DMS153 treated with DMSO at 0.1 percent for 48 hours (cell line): ENCODE results near the gene DIAPH2.

Experiments
- DNase-seq: peaks from one replicate; lab custom pipeline; 2025; ENCODE audit not compliant: unreplicated experiment; lab: John Stamatoyannopoulos, UW

DIAPH2 gene

GRCh38 chrX:97158269-97158668 is 473.6 kb downstream of the DIAPH2 start:
- DNase-seq: peak; percentile 5

- DNase-seq: no peak
These were observed 475.5 kb downstream of the DIAPH2 start for GRCh38 chrX:97159916-97160800.

DNA sequence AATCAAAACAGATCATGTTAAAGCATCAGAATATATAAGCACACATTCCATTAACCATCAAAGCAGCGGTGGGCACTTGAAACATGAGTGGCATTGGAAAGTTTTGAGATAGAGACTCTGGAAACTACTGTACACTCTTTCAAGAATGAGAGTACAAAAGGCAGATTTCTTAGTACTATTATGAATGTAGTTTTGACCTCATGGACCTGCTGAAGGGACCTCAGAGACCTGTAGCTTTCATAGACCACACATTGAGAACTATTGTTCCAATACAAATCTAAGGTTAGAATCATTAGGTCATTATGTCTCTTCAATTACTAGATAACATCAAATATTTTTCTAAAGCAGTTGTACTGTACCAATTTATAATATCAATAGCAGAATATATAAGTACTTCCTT is 482.7 kb downstream of the DIAPH2 start:
- no peak for DNase-seq

DNA sequence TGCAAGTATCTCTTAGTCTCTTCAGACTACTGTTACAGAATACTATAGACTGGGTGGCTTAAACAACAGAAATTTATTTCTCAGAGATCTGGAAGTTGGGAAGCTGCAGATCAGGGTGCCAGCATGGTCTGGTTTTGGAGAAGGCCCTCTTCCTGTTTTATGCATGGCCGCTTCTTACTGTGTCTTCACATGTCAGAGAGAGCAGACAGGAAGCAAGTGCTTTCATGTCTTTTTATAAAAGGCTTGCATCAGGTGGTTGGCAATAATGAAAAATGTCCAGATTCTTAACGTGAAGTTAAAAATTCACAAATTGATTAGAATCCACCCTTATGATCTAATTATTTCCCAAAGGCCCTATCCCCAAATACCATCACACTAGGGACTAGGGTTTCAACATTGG is 484.0 kb downstream of the DIAPH2 start:
- no peak for DNase-seq

DNA sequence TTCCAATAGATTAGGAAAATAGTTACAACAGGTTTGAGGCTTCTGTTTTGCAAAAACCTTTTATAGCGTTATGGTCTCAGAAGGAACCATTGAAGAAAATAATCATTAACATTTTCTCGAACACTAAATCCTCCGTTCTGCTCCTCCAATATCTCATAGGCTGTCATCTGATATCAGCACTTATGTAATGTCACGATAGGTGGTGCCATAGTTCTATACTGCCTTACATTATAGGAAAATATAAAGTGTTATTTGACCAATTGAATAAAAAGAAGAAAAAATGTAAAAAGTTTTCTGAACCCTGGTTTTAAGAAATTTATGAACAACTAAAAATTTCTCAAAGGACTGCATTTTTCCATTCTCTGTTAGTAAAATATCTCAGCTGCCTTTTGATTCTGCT is 490.5 kb downstream of the DIAPH2 start:
- DNase-seq: no peak

DNA sequence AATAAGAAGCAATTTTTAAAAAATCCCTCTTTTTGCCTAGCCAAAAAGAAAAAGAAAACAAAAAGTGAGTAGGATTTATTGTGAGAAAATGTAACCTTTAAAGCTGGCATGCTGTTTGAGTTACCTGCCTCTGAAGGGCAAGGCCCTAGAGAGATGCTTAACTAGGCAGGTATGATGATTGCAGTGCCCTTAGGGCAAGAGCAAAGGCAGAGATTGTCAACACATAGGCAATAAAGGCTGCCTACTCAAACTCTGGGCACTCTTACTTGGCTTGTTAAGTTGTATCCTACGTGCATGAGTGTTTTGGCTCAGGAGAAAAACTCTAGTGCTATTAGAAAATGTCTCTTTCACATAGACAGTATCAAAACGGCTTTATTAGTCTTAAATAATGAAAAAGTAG is 505.0 kb downstream of the DIAPH2 start:
- no peak for DNase-seq

GRCh38 chrX:97199501-97199900 is 514.9 kb downstream of the DIAPH2 start:
- no peak for DNase-seq

DNA sequence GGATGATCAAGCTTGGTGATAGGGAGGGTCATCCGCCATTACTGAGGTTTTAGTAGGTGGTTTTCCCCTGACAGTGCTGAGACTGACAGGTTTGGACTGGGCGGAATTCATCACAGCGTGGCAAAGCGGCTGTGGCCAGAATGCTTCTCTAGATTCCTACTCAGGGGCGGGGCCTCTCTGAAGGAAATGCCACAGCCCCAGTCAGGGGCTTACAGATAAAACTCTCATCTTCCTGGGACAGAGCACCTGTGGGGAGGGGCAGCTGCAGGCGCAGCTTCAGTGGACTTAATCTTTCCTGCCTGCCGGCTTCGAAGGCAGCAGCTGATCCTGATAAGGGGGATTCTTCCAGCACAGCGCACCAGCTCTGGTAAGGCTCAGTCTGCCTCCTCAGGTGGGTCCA is 515.8 kb downstream of the DIAPH2 start:
- no peak for DNase-seq

GRCh38 chrX:97210501-97210900 is 525.9 kb downstream of the DIAPH2 start:
- DNase-seq: no peak

DNA sequence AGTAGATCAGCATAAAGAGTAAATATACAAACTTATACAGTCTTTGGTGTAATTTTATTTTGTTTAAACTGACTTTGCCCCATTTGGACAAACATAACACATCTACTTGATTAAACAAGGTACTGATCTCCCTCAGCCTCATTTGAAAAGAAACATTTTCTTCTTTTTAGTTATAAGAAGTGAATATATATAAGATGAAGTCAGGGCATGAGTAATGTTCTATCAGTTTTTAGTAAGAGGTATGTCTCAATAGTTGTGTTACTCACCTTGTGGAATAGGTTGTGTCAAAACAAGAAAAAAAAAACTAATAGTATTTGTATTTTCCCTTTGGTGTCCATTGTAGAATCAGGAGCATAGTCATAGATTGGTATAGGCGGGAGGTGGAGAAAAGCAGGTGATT is 526.4 kb downstream of the DIAPH2 start:
- DNase-seq: no peak

DNA sequence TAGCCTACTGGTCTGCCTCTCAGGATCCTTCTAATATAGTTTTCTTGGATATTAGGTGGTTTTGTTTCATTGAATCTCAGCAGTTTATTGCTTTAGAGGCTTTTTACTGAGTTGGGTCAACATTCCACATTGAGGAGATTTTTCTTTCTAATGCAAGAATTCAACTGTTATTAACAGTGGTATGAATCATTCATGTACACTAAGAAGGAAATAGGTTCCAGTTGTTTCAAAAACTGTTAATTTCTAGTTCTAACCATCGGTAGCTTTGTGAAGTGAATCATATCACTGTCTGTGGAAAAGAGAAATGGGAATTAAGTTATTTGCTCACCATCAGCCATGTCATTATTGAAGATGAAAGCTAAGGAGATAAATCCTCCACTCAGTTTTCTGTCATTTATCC is 530.5 kb downstream of the DIAPH2 start:
- no peak for DNase-seq

GRCh38 chrX:97224148-97224547 is 539.5 kb downstream of the DIAPH2 start:
- no peak for DNase-seq

DNA sequence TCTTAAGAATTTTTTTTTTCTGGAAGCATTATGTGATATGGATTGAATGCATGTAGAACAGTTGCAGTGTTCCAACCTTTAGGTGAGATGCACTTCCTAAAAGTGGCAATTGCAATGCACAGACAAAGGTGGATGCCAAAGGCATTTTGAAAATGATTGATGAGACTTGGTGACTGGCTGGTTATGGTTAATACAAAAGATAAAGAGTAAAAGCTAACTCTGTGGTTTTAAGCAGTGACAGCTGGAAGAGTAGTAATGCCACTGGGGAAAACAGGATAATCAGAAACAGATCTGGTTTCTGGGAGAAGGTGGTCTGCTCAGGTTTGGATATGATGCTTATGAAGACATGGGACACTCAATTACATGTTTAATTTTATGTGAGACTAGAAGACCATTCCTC is 544.7 kb downstream of the DIAPH2 start:
- DNase-seq: no peak

GRCh38 chrX:97230948-97231347 is 546.3 kb downstream of the DIAPH2 start:
- no peak for DNase-seq

DNA sequence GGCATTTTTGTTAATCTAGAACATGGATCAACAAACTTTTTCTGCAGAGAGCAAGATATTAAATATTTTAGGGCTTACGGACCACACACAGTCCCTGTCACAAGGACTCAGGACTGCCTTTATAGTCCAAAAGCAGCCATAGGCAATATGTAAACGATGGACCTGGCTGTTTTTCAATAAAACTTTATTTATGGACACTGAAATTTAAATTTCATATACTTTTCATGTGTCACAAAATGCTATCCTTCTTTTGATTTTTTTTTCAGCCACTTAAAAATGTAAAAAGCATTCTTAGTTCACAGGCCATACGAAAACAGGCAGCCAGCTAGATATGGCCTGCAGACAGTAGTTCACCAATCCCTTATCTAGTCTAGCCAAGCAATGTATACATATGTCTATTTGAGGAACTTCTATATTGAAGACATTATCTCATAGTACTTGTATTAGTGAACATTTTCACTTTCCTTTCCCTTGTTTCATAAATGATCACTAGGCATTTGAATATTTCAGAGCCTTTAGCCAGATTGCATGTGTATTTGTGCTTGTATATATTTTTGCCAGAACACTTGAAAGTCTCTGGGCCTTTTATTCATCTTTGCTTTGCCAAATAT is 549.9 kb downstream of the DIAPH2 start:
- no peak for DNase-seq

DNA sequence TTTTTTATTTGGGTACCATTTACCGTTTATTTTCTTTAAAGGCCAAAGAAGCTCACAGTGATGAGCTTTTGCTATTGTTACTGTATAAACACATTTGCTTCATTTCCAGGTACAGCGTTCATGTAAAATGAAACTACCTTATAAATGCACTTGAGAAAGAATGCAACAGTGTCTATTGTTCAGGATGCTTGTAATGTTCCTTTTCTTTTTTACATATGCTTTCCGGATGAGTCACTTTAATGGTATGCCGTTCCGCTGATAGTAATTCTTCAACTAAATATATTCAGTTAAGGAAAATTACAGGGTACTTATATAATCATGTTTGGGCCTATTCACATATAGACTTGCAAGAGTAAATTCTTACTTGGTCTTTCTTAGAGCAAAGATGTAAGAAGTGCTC is 554.0 kb downstream of the DIAPH2 start:
- DNase-seq: no peak

DNA sequence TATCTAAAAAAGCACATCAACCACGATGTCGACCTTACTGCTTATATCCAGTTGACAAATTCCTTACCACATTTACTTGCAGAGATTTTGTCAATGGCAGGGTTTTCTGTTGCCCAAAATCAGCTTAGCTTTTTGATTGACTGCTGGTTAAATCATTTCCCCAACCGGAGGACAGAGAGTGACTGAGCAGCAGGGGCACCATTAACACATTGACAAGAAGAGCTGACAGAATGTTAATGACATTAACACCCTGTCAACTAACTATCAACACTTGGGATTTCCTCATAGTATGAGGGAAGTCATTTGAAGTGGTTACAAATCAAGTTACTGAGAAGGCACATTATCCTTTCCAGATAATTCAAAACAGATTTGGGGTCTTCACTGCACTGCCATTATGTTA is 567.5 kb downstream of the DIAPH2 start:
- DNase-seq: no peak

DNA sequence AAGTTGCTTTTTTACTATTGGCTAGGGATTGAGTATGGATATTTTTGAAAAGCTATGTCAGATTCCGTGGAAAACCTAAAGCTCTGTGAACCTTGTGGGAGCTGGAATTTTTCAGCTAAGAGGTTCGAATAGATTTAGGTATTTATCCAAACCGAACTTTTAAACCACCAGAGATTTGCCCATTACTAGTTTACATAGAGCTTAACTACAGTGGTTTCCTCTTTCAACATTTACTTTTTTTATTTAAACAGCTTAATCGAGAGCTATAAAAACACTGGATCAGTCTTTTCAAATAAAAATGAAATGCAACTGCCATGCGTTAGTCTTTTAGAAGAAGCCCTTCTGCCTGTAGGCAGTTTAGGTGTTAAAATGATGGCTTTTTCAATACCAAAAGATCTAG is 576.0 kb downstream of the DIAPH2 start:
- no peak for DNase-seq

DNA sequence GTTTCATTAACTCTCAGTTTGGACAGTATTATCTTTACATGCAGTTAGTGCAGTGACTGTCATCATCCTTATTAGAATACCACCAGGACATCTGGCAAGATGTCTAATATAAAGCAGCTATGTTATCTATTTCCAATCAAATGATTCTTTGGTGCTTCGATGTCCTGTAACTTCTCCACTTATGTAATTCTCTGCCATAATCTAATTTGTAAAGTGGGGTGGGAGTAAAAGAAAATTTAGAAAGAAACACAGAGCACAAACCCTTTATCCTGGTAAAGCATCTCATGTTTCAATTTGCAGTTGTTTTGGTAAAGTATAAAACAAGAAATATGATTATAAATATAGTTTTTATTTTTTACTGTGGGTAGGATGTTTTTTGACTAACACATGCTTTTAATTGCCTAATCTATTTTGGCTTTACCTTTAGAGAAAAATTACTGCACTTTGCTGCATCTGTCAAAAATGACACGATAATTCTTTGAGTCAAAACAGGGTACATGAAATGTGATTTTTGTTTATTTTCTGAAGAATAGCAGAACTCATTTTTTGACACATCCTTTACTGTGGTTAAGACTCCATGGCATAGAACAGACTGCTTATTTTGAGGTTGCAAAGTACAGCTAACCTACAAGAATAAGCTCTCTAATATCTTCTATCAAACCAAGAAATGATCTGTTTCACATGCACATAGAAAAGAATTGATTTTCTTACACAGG is 581.9 kb downstream of the DIAPH2 start:
- DNase-seq: no peak

DNA sequence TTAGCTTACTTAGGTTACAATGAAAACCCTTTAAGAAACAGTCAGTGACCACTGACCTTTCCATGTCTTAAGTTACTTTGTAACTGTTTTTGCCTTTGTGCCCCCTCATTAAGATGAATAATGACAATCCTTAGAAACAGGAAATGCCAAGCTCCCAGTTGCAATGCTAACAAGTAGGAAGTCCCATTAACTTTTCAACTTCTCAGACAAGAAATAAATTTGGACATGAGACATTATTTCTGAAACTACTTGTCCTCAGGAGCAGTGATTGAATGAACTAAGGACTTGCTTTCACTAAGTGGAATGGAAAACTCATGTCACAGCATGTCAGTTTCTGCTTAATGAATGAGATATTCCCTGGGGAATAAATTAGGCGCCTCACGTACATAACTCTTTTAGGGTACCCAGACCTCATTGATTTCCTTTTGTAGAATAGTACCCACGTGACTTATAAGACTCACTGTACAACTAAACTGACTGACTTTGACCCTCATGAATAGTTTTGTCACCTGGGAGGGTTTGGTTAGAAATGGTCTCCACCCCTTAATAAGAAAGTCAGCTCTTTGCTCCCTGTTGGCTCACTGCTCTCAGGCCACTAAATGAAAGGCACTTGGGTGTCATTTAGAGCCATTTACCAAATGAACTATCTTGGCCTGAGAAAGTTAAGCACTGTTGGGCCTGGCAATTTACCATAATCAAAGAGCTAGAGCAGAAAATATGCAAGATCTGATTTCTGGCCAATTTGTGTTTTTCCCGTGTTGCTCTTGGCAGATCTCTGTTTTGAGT is 582.9 kb downstream of the DIAPH2 start:
- no peak for DNase-seq

DNA sequence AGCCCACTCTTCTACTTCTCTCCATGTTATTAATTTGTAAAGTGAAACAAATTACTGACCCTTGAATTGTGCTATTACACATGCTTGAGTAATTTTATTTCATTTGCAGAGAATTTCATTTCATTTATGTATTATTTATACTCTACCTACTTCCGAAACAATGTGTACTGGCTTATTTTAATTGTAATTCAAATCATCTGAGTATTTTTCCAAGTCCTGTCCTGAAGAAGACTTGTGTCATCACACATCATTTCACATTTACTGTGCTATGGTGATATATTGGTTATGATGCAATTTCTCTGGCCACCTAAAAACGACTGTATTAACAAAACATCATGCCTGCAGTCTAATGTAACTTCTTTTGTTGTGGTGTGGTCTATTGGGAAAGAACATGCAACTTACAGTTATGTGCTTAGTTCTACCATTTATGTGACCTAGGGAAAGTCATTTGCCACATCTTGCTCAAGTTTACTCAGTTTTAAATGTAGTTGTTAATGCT is 583.6 kb downstream of the DIAPH2 start:
- no peak for DNase-seq
